Natural killer cell treated with Interleukin-12 subunit alpha and Interleukin-12 subunit beta and Interleukin-15 and Interleukin-18, amount 100 ng/mL, for 72 hours (primary cell): ENCODE data around the gene SPATS2L. TPM values are rescaled to one million over a fixed set of nuclear protein-coding genes. Genes with fewer than 3 reads are reported as not detected.
"Not testable (repeated sequence)": the region's sequence is repeated elsewhere in the genome, so short reads cannot be mapped to it uniquely, and the experiment has no call there.

Source experiments
- ATAC-seq, 2 donors: fragments of 150-1000 bp; cut with Tn5 transposase in 1 of 2; sonication (Bioruptor Pico), chemical (Tn5 transposase) in 1 of 2; 2 replicates each; pipeline ENCODE4 v1.10.0; 2021
- DNase-seq: peaks from one replicate; pipeline ENCODE4 v3.0.0; 2022; ENCODE audit warnings: low spot score
- H3K27ac Mint-ChIP-seq, 2 donors: 1 replicate in 1 of 2; 2 replicates in 1 of 2; pipeline ENCODE4 v1.8.0; 2022; ENCODE audit warnings: mixed read lengths in 2 of 2, mild to moderate bottlenecking in 1 of 2, moderate library complexity in 1 of 2
- H3K27me3 Mint-ChIP-seq, 2 donors: 1 replicate in 1 of 2; 2 replicates in 1 of 2; pipeline ENCODE4 v1.8.0; 2022; ENCODE audit warnings: mixed read lengths in 2 of 2
- H3K36me3 Mint-ChIP-seq: one replicate; pipeline ENCODE4 v1.8.0; 2022; ENCODE audit warnings: mixed read lengths
- H3K4me1 Mint-ChIP-seq, 2 donors: 1 replicate in 1 of 2; 2 replicates in 1 of 2; pipeline ENCODE4 v1.8.0; 2022; ENCODE audit warnings: low read depth in 2 of 2, mixed read lengths in 2 of 2, mild to moderate bottlenecking in 1 of 2
- H3K4me3 Mint-ChIP-seq: one replicate; pipeline ENCODE4 v1.8.0; 2022; ENCODE audit warnings: mixed read lengths
- H3K9me3 Mint-ChIP-seq: 2 replicates; pipeline ENCODE4 v1.8.0; 2022; ENCODE audit warnings: mixed read lengths
- total RNA-seq, 2 donors: library from RNA; stranded (reverse); gene quantifications; one replicate each; pipeline ENCODE4 v1.2.3, GENCODE V29; 2022

SPATS2L gene
- total RNA-seq, 2 donors from 2014 or later = 19.6 to 44.4 TPM

DNA sequence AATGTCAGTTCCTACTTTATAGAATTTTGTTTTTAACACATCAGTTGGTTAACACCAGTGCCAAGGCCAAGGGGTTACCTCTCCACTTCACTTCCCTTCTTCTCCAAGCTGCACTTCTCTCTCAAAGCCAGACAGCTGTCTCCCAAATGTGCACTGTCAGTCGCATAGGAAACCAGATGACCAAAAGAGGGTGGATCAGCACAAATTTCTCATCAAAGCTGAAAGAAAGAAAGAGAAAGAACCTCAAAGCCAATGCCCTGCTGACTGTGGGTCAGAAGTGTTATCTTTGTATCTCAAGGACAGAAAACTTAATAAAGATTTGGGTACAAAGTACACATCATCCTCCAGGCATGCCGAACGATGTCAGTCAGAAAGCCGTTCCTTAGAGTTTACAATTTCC is 32.2 kb downstream of the SPATS2L start:
- no peaks in the 10 kb centered on the region for H3K27me3 Mint-ChIP-seq
- H3K4me3 Mint-ChIP-seq = no peak overlapping the region
- H3K27ac Mint-ChIP-seq = no peak overlapping the region
- no peak for ATAC-seq
- H3K9me3 Mint-ChIP-seq = no peaks in the 10 kb centered on the region
- DNase-seq = no peak
- H3K4me1 Mint-ChIP-seq = peaks cover 4 to 11% of the 10 kb centered on the region in 2 donors
- H3K36me3 Mint-ChIP-seq = no peaks in the 10 kb centered on the region

DNA sequence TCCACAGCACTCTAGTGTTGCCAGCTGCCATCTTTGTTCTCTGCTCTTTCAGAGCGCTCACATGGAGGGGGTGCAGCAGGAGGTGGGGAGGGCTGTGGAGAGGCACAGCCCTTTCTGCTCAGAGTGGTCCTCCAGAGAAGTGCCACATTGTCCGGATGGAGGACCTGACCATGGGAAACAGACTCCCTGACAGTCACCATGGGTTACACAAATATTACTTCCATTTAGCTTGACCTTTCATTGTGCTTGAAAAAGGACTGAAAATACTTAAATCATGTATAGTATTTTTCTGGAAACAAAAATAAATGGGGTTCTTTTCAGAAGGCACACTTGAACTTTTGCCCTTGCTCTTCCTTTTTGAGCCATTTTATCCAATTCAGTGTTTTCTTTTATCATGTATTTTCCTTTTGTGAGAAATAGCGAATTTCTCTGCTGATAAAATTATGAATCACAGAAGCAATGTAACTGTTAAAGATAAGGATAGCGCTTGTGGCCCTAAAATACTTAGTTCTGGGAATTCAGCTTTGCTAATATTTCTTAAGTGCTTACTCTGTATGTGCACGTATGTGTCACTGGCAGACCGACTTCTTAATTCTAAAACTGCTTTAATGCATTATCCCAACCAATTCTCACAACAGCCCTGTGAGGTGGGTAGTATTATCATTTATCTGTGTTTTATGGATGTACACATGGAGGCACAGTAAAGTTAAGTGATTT is 34.2 kb downstream of the SPATS2L start:
- peaks cover 4 to 11% of the 10 kb centered on the region in 2 donors for H3K4me1 Mint-ChIP-seq
- DNase-seq (no peak), ATAC-seq (no peak)
- H3K36me3 Mint-ChIP-seq = no peaks in the 10 kb centered on the region
- H3K9me3 Mint-ChIP-seq = no peaks in the 10 kb centered on the region
- H3K27me3 Mint-ChIP-seq = no peaks in the 10 kb centered on the region
- no peak overlapping the region for H3K4me3 Mint-ChIP-seq
- no peak overlapping the region for H3K27ac Mint-ChIP-seq

DNA sequence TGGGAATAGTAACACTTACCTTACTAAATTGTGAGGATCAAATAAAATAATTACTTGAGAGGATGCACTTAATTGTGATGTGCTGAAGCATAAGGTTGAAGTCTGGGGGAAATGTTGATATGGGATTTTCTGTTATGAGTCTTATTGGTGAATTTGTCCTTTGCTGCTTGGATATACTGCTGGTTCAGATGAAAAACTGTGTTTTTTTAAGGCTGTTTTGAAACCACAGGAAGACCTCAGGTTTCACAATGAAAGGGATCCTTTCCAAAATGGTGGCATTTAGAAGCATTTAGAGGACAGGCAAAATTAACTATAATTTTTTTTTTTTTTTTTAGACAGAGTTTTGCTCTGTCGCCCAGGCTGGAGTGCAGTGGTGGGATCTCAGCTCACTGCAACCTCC is 34.9 kb downstream of the SPATS2L start:
- Mint-ChIP-seq H3K36me3 (no peaks in the 10 kb centered on the region), H3K4me1 (peaks cover 4 to 11% of the 10 kb centered on the region in 2 donors), H3K9me3 (no peaks in the 10 kb centered on the region), H3K27ac (no peak overlapping the region), H3K4me3 (no peak overlapping the region), H3K27me3 (no peaks in the 10 kb centered on the region)
- ATAC-seq (peak in 1 of 2 donors; percentile 24), DNase-seq (no peak)

DNA sequence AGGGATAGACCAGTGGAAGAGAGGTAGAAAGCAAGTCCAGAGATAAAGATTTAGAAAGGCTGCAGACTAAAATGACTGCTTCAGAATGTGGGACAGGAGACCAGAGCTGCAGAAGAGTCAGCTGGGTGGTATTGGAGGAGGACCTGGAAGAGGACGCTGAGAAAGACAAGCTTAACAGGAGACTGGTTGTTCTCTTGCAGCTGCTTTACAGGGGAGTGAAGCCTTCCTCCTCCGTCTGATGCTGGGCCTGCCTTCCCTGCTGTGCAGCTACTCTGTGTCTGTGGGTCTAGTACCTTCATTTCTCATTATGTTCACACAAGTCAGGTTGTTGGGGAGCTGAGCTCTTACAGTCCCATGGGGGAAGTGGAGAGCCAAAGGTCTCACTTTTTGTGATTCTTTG is 35.7 kb downstream of the SPATS2L start:
- no peak overlapping the region for H3K4me3 Mint-ChIP-seq
- H3K9me3 Mint-ChIP-seq = no peaks in the 10 kb centered on the region
- H3K27ac Mint-ChIP-seq = no peak overlapping the region
- ATAC-seq (no peak), DNase-seq (no peak)
- H3K4me1 Mint-ChIP-seq = peaks cover 4 to 11% of the 10 kb centered on the region in 2 donors
- H3K36me3 Mint-ChIP-seq = no peaks in the 10 kb centered on the region
- no peaks in the 10 kb centered on the region for H3K27me3 Mint-ChIP-seq

DNA sequence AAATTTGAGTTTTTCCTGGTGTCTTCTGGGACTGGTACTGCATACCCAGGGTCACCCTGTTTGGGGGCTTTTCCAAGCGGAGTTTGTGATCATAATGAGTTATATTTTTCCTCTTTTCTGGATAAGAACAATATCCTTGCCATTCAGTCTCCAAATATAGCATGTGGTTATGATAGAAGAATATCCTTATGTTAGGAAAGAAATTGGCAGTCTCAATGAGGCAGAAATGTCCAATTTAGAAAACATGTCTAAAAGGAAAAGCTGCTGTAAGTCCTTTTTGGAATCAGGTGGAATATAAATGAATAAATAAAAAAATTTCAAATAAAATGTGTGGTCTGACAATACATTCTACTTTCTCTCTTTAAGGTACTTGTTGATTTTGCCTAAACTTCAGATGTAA is 36.2 kb downstream of the SPATS2L start:
- ATAC-seq (no peak), DNase-seq (no peak)
- no peaks in the 10 kb centered on the region for H3K36me3 Mint-ChIP-seq
- no peak overlapping the region for H3K27ac Mint-ChIP-seq
- no peaks in the 10 kb centered on the region for H3K27me3 Mint-ChIP-seq
- H3K4me3 Mint-ChIP-seq = no peak overlapping the region
- H3K9me3 Mint-ChIP-seq = no peaks in the 10 kb centered on the region
- H3K4me1 Mint-ChIP-seq = peaks cover 4 to 11% of the 10 kb centered on the region in 2 donors

DNA sequence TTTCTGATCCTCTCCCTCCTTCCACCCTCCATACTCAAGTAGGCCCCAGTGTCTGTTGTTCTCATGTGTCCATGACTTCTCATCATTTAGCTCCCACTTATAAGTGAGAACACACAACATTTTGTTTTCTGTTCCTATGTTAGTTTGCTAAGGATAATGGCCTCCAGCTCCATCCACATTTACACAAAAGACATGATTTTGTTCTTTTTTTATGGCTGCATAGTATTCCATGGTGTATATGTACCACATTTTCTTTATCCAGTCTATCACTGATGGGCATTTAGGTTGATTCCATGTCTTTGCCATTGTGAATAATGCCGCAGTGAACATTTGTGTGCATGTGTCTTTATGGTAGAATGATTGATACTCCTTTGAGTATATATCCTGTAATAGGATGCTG is 37.7 kb downstream of the SPATS2L start:
- H3K36me3 Mint-ChIP-seq, DNase-seq, H3K4me3 Mint-ChIP-seq, H3K9me3 Mint-ChIP-seq, ATAC-seq, H3K27me3 Mint-ChIP-seq, H3K27ac Mint-ChIP-seq: not testable (repeated sequence)
- peaks cover 4 to 11% of the 10 kb centered on the region in 2 donors for H3K4me1 Mint-ChIP-seq

DNA sequence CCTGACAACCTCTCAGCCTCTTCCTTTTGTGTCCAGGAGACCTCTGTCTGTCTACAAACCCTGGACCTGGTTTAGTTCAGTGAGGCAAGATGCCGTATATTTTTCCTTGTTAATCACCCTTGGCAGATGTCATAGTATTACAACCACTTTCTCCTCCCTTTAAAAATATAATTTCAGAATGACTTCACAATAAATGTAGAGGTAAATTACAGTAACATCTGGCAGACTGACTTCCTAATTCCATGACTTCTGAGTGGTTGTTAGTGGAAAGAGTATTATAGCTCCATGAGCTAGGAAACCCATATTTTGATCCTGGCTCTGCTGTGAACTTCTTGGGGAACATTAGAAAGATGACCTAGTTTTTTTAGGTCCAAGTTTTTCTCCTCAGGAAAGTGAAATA is 39.5 kb downstream of the SPATS2L start:
- H3K27me3 Mint-ChIP-seq = no peaks in the 10 kb centered on the region
- no peak overlapping the region for H3K4me3 Mint-ChIP-seq
- no peak for ATAC-seq
- H3K9me3 Mint-ChIP-seq = no peaks in the 10 kb centered on the region
- no peak for DNase-seq
- no peaks in the 10 kb centered on the region for H3K36me3 Mint-ChIP-seq
- peaks cover 0 to 4% of the 10 kb centered on the region in 2 donors for H3K4me1 Mint-ChIP-seq
- H3K27ac Mint-ChIP-seq = no peak overlapping the region

DNA sequence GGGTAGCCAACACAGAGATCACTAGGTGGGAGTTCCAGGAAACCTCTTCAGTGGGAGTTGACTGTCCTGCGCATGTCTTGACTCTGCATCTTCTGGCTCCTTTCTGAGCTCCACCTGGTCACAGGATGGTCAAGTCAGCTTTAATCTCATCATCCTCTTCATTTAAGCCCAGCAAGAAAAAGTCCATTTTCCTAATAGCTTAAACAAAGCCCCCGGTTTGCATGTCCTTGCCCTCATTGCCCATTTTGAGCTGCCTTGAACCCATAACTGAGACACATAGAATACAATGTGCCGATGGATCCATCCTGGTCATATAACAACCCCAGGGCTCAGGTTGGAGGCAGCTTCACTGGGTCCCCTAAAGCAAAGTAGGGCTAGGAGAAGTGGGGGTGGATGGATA is 40.8 kb downstream of the SPATS2L start:
- no peaks in the 10 kb centered on the region for H3K36me3 Mint-ChIP-seq
- H3K27ac Mint-ChIP-seq = no peak overlapping the region
- no peak for ATAC-seq
- H3K27me3 Mint-ChIP-seq = no peaks in the 10 kb centered on the region
- H3K4me3 Mint-ChIP-seq = no peak overlapping the region
- H3K4me1 Mint-ChIP-seq = no peaks in the 10 kb centered on the region
- no peak for DNase-seq
- no peaks in the 10 kb centered on the region for H3K9me3 Mint-ChIP-seq

DNA sequence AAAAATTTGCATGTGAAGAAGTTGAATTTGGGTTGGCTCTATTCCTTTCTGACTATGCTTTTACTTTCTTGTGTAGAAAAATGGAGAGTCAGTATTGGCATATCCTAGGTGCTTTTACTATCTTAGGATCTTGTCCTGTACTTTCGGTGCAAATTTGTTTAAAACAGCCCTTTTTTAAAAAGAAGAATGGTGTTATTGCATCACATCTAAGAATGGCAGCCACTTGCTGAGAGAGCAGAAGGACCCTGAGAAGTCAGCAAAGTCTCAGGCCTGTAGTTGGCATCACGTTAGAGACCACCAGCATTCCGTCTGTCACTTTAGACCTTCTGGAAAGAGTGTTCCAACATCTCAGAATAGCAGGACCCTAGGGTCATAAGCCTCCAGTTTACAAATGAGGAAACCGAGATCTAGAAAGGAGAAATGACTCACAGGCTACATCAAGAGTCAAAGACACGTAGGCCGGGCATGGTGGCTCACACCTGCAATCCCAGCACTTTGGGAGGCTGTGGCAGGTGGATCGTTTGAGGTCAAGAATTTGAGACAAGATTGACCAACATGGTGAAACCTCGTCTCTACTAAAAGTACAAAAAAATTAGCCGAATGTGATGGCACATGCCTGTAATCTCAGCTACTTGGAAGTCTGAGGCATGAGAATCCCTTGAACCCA is 42.5 kb downstream of the SPATS2L start:
- Mint-ChIP-seq H3K27ac (no peak overlapping the region), H3K36me3 (no peaks in the 10 kb centered on the region)
- ATAC-seq = no peak

DNA sequence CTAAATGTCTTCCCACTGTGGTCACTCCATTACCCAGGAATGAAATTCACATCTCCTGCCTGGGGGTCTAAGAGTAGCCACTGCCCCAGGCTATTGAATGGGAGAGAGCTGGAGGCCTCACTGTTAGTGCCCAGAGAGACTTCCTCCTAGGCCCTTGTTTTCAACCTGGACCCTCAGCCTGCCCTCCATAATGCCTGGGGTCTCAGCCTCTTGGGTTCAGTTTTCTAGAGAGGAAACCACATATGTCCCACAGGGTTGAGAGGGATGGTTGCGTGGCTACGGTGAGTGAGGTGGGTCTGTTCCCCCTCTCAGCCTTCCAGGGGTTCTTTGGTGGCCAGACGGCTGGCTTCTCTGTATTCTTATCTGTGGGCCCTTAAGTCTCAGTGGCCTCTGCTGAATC is 43.4 kb downstream of the SPATS2L start:
- no peak for ATAC-seq
- no peaks in the 10 kb centered on the region for H3K4me1 Mint-ChIP-seq

More for the DNA sequence above, 42.5 kb downstream of the SPATS2L start:
- Mint-ChIP-seq H3K27me3 (no peaks in the 10 kb centered on the region), H3K4me3 (no peak overlapping the region), H3K4me1 (no peaks in the 10 kb centered on the region), H3K9me3 (no peaks in the 10 kb centered on the region)
- DNase-seq = no peak

DNA sequence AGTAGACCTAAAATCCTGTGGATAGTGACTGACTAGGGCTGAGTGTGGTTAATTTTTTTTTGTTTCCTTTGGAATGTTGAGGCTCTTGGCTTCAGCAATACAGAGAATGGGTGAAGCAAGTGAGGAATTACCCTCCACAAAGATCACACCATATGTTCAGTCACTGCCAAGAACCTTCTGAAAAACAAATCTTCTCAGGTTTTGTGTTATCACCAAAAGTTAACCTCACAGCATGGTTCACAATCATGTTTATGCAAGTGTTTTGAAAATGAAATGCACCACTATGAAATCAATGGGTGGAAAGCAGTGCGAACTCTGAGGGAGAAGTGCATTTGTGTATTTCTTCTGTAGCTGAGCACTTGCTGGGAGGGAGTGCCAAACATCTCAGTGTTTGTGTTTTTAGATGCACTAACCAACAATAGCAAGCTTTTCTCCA is 44.4 kb downstream of the SPATS2L start:
- no peak for DNase-seq
- Mint-ChIP-seq H3K4me3 (no peak overlapping the region), H3K36me3 (no peaks in the 10 kb centered on the region), H3K9me3 (no peaks in the 10 kb centered on the region), H3K27me3 (peaks cover 0 to 2% of the 10 kb centered on the region in 2 donors), H3K27ac (no peak overlapping the region), H3K4me1 (no peaks in the 10 kb centered on the region)
- no peak for ATAC-seq

More for the DNA sequence above, 43.4 kb downstream of the SPATS2L start:
- H3K4me3 Mint-ChIP-seq = no peak overlapping the region
- no peak for DNase-seq
- no peaks in the 10 kb centered on the region for H3K36me3 Mint-ChIP-seq
- no peaks in the 10 kb centered on the region for H3K27me3 Mint-ChIP-seq
- no peak overlapping the region for H3K27ac Mint-ChIP-seq
- no peaks in the 10 kb centered on the region for H3K9me3 Mint-ChIP-seq

DNA sequence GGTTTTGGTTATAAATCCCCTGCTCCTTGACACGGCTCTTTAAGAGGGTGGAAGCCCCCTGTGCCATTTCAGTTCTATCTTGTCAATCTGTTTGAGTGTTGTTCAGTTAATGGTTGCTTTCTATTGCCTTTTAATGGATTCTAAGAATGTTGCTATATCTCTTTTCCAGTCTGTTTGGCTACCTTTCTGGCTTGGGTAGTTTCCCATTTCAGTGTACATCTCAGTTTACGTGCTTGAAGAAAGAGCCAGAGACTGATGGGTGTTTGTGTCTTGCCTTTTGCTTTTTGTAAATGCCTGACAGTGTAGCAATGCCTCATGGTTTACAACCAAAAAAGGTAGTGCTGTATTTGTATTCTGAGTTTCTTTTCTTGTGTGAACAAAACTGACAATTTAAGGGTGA is 45.3 kb downstream of the SPATS2L start:
- H3K36me3 Mint-ChIP-seq = no peaks in the 10 kb centered on the region
- H3K4me3 Mint-ChIP-seq = no peak overlapping the region
- ATAC-seq = no peak
- no peaks in the 10 kb centered on the region for H3K9me3 Mint-ChIP-seq
- DNase-seq = no peak
- H3K27ac Mint-ChIP-seq = no peak overlapping the region
- peaks cover 0 to 2% of the 10 kb centered on the region in 2 donors for H3K27me3 Mint-ChIP-seq
- H3K4me1 Mint-ChIP-seq = no peaks in the 10 kb centered on the region

DNA sequence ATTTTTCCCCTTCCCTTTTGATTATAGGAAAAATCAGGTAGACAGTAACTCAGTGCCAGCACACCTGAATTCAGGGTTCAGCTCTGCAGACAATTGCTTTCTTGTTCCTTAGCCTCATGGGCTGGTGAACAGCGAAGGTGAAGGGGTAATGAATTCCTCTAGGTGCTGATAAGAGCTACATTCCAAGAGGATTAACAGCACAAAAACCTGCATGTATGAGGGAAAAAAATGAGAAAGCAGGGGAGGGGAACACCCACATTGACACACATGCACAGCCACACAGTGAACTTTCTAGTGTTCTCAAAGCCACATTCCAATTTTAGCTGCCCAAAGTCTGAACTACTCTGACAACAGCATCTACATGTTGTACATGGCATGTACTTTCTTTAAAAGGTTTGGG is 46.1 kb downstream of the SPATS2L start:
- no peaks in the 10 kb centered on the region for H3K36me3 Mint-ChIP-seq
- H3K27ac Mint-ChIP-seq = no peak overlapping the region
- H3K9me3 Mint-ChIP-seq = no peaks in the 10 kb centered on the region
- ATAC-seq (no peak), DNase-seq (no peak)
- H3K27me3 Mint-ChIP-seq = peaks cover 0 to 2% of the 10 kb centered on the region in 2 donors
- H3K4me1 Mint-ChIP-seq = no peaks in the 10 kb centered on the region
- no peak overlapping the region for H3K4me3 Mint-ChIP-seq

DNA sequence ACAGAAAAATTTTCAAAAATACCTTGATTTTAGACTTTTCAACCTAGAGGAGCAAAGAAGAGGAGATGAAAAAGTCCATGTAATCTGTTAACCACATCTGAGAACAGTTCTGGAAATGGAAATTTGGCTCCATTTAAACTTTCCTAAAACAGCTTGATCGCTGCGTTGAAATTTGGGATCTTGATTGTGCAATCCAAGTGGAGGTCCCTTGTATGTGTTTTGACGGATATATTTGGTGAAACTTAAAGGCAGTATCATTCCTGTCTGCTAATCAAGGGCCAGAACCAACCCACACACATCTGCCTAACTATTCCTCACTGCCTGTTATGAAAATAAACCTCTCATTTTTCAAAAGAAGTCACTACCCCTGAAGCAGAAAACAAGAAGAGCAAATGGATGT is 46.6 kb downstream of the SPATS2L start:
- Mint-ChIP-seq H3K4me3 (no peak overlapping the region), H3K27ac (no peak overlapping the region), H3K36me3 (no peaks in the 10 kb centered on the region), H3K27me3 (peaks cover 0 to 2% of the 10 kb centered on the region in 2 donors), H3K9me3 (no peaks in the 10 kb centered on the region), H3K4me1 (no peaks in the 10 kb centered on the region)
- DNase-seq (no peak), ATAC-seq (no peak)
